ENCODE measurements around the gene BBC3.

The BBC3 gene

GRCh38 chr19:47179653-47180310, 51.2 kb downstream of the BBC3 start:
- Mint-ChIP-seq H3K9me3 (no peaks in the 10 kb centered on the region), H3K27ac (no peak overlapping the region), H3K36me3 (ENCODE audit: low read depth) (peaks cover 90% of the 10 kb centered on the region)

GRCh38 chr19:47176627-47177090, 54.3 kb downstream of the BBC3 start:
- Mint-ChIP-seq H3K27me3 (no peaks in the 10 kb centered on the region), H3K4me1 (ENCODE audit: low read depth) (no peaks in the 10 kb centered on the region), H3K27ac (no peak overlapping the region), H3K9me3 (no peaks in the 10 kb centered on the region), H3K36me3 (ENCODE audit: low read depth) (peaks cover 90% of the 10 kb centered on the region), H3K4me3 (no peak overlapping the region)
- intact Hi-C loops (cut with micrococcal nuclease) = no loop called here

More at GRCh38 chr19:47179653-47180310, 51.2 kb downstream of the BBC3 start:
- Mint-ChIP-seq H3K4me3 (no peak overlapping the region), H3K4me1 (ENCODE audit: low read depth) (no peaks in the 10 kb centered on the region), H3K27me3 (no peaks in the 10 kb centered on the region)
- intact Hi-C loops (cut with micrococcal nuclease) = no loop called here

DNA sequence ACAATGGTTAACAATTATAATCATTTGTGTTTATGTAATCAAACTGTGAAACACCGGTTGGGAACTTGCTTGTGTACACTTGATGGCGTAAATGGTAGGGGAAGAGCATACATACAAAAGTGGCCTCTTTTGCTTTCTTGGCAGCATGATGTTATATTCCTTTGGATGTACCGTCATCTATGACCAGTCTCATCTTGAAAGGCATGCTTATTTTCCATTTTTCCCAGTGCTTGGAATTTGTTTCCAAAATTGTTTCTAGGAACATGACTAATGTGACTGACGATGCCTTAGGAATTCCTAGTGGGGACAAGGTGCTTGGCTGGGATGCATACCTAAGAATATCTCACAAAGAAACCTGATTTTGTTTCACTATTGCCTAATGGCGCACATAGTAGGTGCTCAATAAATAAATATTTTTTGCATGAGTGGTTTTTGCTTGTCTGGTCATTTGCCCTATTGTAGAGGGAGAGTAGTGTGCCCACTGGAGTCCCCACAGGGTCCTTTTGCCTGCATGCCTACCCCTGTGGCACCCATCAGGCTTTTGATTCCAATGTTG, 54.9 kb downstream of the BBC3 start:
- H3K27ac Mint-ChIP-seq = no peak overlapping the region
- H3K4me3 Mint-ChIP-seq = no peak overlapping the region
- intact Hi-C loops (cut with micrococcal nuclease) = no loop called here
- peaks cover 90% of the 10 kb centered on the region for H3K36me3 Mint-ChIP-seq (ENCODE audit: low read depth)
- H3K4me1 Mint-ChIP-seq (ENCODE audit: low read depth) = no peaks in the 10 kb centered on the region
- H3K27me3 Mint-ChIP-seq = no peaks in the 10 kb centered on the region
- no peaks in the 10 kb centered on the region for H3K9me3 Mint-ChIP-seq

- Mint-ChIP-seq H3K27ac (no peak overlapping the region), H3K4me3 (no peak overlapping the region), H3K4me1 (ENCODE audit: low read depth) (no peaks in the 10 kb centered on the region), H3K36me3 (ENCODE audit: low read depth) (peaks cover 89% of the 10 kb centered on the region), H3K9me3 (no peaks in the 10 kb centered on the region), H3K27me3 (no peaks in the 10 kb centered on the region)
- intact Hi-C loops (cut with micrococcal nuclease) = no loop called here
Measured at GRCh38 chr19:47172666-47173455, 58.1 kb downstream of the BBC3 start.

Data from dendritic cell treated with granulocyte-macrophage colony-stimulating factor and Interleukin-4, amounts not matched to agents 40 ng/mL and 50 ng/mL, for 4 days (primary cell).